ENCODE results near the gene CSRNP3.
"Not testable (repeated sequence)": the region's sequence is repeated elsewhere in the genome, so short reads cannot be mapped to it uniquely, and the experiment has no call there.

The CSRNP3 gene

GRCh38 chr2:165584126-165584654 is 114.7 kb downstream of the CSRNP3 start:
- H3K4me1 ChIP-seq (ENCODE audit: control insufficient read depth, insufficient read depth, low read length, unreplicated experiment) = peaks cover 5% of the 10 kb centered on the region
- H3K4me3 ChIP-seq (ENCODE audit: low read depth, low read length) = no peak overlapping the region
- no peak overlapping the region for H3K27ac ChIP-seq (ENCODE audit: low read depth, low read length)
- no peak overlapping the region for H2AFZ ChIP-seq (ENCODE audit: low read length, unreplicated experiment)
- H3K27me3 ChIP-seq (ENCODE audit: insufficient read depth, low read length) = no peaks in the 10 kb centered on the region
- no peaks in the 10 kb centered on the region for H3K79me2 ChIP-seq (ENCODE audit: control insufficient read depth, insufficient read depth, low read length, unreplicated experiment)
- H3K36me3 ChIP-seq (ENCODE audit: insufficient read depth, low read length) = no peaks in the 10 kb centered on the region

- Histone ChIP-seq H3K27me3 (ENCODE audit: insufficient read depth, low read length) (no peaks in the 10 kb centered on the region), H3K79me2 (ENCODE audit: control insufficient read depth, insufficient read depth, low read length, unreplicated experiment) (no peaks in the 10 kb centered on the region), H3K4me3 (ENCODE audit: low read depth, low read length) (no peak overlapping the region), H2AFZ (ENCODE audit: low read length, unreplicated experiment) (no peak overlapping the region), H3K4me1 (ENCODE audit: control insufficient read depth, insufficient read depth, low read length, unreplicated experiment) (peaks cover 5% of the 10 kb centered on the region), H3K27ac (ENCODE audit: low read depth, low read length) (no peak overlapping the region), H3K36me3 (ENCODE audit: insufficient read depth, low read length) (no peaks in the 10 kb centered on the region)
Measured at GRCh38 chr2:165586019-165586418, 116.5 kb downstream of the CSRNP3 start.

GRCh38 chr2:165587335-165587938 is 117.9 kb downstream of the CSRNP3 start:
- H3K27ac ChIP-seq (ENCODE audit: low read depth, low read length) = no peak overlapping the region
- H3K4me3 ChIP-seq (ENCODE audit: low read depth, low read length) = no peak overlapping the region
- H3K27me3 ChIP-seq (ENCODE audit: insufficient read depth, low read length) = no peaks in the 10 kb centered on the region
- H3K4me1 ChIP-seq (ENCODE audit: control insufficient read depth, insufficient read depth, low read length, unreplicated experiment) = peaks cover 3% of the 10 kb centered on the region
- H3K36me3 ChIP-seq (ENCODE audit: insufficient read depth, low read length) = no peaks in the 10 kb centered on the region
- H3K79me2 ChIP-seq (ENCODE audit: control insufficient read depth, insufficient read depth, low read length, unreplicated experiment) = no peaks in the 10 kb centered on the region
- H2AFZ ChIP-seq (ENCODE audit: low read length, unreplicated experiment) = no peak overlapping the region

GRCh38 chr2:165590999-165591398 is 121.5 kb downstream of the CSRNP3 start:
- H3K36me3 ChIP-seq (ENCODE audit: insufficient read depth, low read length); H3K4me3 ChIP-seq (ENCODE audit: low read depth, low read length); H2AFZ ChIP-seq (ENCODE audit: low read length, unreplicated experiment); H3K27me3 ChIP-seq (ENCODE audit: insufficient read depth, low read length); H3K4me1 ChIP-seq (ENCODE audit: control insufficient read depth, insufficient read depth, low read length, unreplicated experiment); H3K79me2 ChIP-seq (ENCODE audit: control insufficient read depth, insufficient read depth, low read length, unreplicated experiment); H3K27ac ChIP-seq (ENCODE audit: low read depth, low read length): not testable (repeated sequence)

GRCh38 chr2:165593081-165593480 is 123.6 kb downstream of the CSRNP3 start:
- H3K27ac ChIP-seq (ENCODE audit: low read depth, low read length) = no peak overlapping the region
- no peaks in the 10 kb centered on the region for H3K4me1 ChIP-seq (ENCODE audit: control insufficient read depth, insufficient read depth, low read length, unreplicated experiment)

GRCh38 chr2:165594231-165594934 is 124.9 kb downstream of the CSRNP3 start:
- Histone ChIP-seq H3K79me2 (ENCODE audit: control insufficient read depth, insufficient read depth, low read length, unreplicated experiment) (no peaks in the 10 kb centered on the region), H3K36me3 (ENCODE audit: insufficient read depth, low read length) (no peaks in the 10 kb centered on the region), H2AFZ (ENCODE audit: low read length, unreplicated experiment) (no peak overlapping the region), H3K27ac (ENCODE audit: low read depth, low read length) (no peak overlapping the region), H3K27me3 (ENCODE audit: insufficient read depth, low read length) (no peaks in the 10 kb centered on the region), H3K4me1 (ENCODE audit: control insufficient read depth, insufficient read depth, low read length, unreplicated experiment) (no peaks in the 10 kb centered on the region), H3K4me3 (ENCODE audit: low read depth, low read length) (no peak overlapping the region)

More at GRCh38 chr2:165593081-165593480, 123.6 kb downstream of the CSRNP3 start:
- Histone ChIP-seq H3K36me3 (ENCODE audit: insufficient read depth, low read length) (no peaks in the 10 kb centered on the region), H3K79me2 (ENCODE audit: control insufficient read depth, insufficient read depth, low read length, unreplicated experiment) (no peaks in the 10 kb centered on the region), H3K27me3 (ENCODE audit: insufficient read depth, low read length) (no peaks in the 10 kb centered on the region), H2AFZ (ENCODE audit: low read length, unreplicated experiment) (no peak overlapping the region), H3K4me3 (ENCODE audit: low read depth, low read length) (no peak overlapping the region)

GRCh38 chr2:165594935-165595255 is 125.4 kb downstream of the CSRNP3 start:
- Histone ChIP-seq H3K27ac (ENCODE audit: low read depth, low read length) (no peak overlapping the region), H3K27me3 (ENCODE audit: insufficient read depth, low read length) (no peaks in the 10 kb centered on the region), H2AFZ (ENCODE audit: low read length, unreplicated experiment) (no peak overlapping the region), H3K4me1 (ENCODE audit: control insufficient read depth, insufficient read depth, low read length, unreplicated experiment) (no peaks in the 10 kb centered on the region), H3K36me3 (ENCODE audit: insufficient read depth, low read length) (no peaks in the 10 kb centered on the region), H3K79me2 (ENCODE audit: control insufficient read depth, insufficient read depth, low read length, unreplicated experiment) (no peaks in the 10 kb centered on the region), H3K4me3 (ENCODE audit: low read depth, low read length) (no peak overlapping the region)

GRCh38 chr2:165596788-165597187 is 127.3 kb downstream of the CSRNP3 start:
- no peak overlapping the region for H2AFZ ChIP-seq (ENCODE audit: low read length, unreplicated experiment)
- no peaks in the 10 kb centered on the region for H3K36me3 ChIP-seq (ENCODE audit: insufficient read depth, low read length)
- no peak overlapping the region for H3K27ac ChIP-seq (ENCODE audit: low read depth, low read length)
- H3K79me2 ChIP-seq (ENCODE audit: control insufficient read depth, insufficient read depth, low read length, unreplicated experiment) = no peaks in the 10 kb centered on the region
- peaks cover 3% of the 10 kb centered on the region for H3K4me1 ChIP-seq (ENCODE audit: control insufficient read depth, insufficient read depth, low read length, unreplicated experiment)
- H3K4me3 ChIP-seq (ENCODE audit: low read depth, low read length) = no peak overlapping the region
- H3K27me3 ChIP-seq (ENCODE audit: insufficient read depth, low read length) = no peaks in the 10 kb centered on the region

- Histone ChIP-seq H3K27me3 (ENCODE audit: insufficient read depth, low read length) (no peaks in the 10 kb centered on the region), H3K4me1 (ENCODE audit: control insufficient read depth, insufficient read depth, low read length, unreplicated experiment) (peaks cover 9% of the 10 kb centered on the region), H3K79me2 (ENCODE audit: control insufficient read depth, insufficient read depth, low read length, unreplicated experiment) (no peaks in the 10 kb centered on the region), H3K36me3 (ENCODE audit: insufficient read depth, low read length) (no peaks in the 10 kb centered on the region), H2AFZ (ENCODE audit: low read length, unreplicated experiment) (no peak overlapping the region), H3K4me3 (ENCODE audit: low read depth, low read length) (no peak overlapping the region), H3K27ac (ENCODE audit: low read depth, low read length) (no peak overlapping the region)
Measured at GRCh38 chr2:165601065-165601830, 131.8 kb downstream of the CSRNP3 start.

- no peak overlapping the region for H3K27ac ChIP-seq (ENCODE audit: low read depth, low read length)
- H3K4me3 ChIP-seq (ENCODE audit: low read depth, low read length) = no peak overlapping the region
- H3K27me3 ChIP-seq (ENCODE audit: insufficient read depth, low read length) = no peaks in the 10 kb centered on the region
Measured at GRCh38 chr2:165601928-165602521, 132.5 kb downstream of the CSRNP3 start.

More at GRCh38 chr2:165601928-165602521, 132.5 kb downstream of the CSRNP3 start:
- Histone ChIP-seq H3K36me3 (ENCODE audit: insufficient read depth, low read length) (no peaks in the 10 kb centered on the region), H3K4me1 (ENCODE audit: control insufficient read depth, insufficient read depth, low read length, unreplicated experiment) (peaks cover 9% of the 10 kb centered on the region), H2AFZ (ENCODE audit: low read length, unreplicated experiment) (no peak overlapping the region), H3K79me2 (ENCODE audit: control insufficient read depth, insufficient read depth, low read length, unreplicated experiment) (no peaks in the 10 kb centered on the region)
